Upper lobe of left lung (tissue), 6 donors: ENCODE measurements around the gene GPR15LG. TPM values are rescaled to one million over a fixed set of nuclear protein-coding genes. Genes with fewer than 3 reads are reported as not detected.
"Not testable (repeated sequence)": the region's sequence is repeated elsewhere in the genome, so short reads cannot be mapped to it uniquely, and the experiment has no call there.

ENCODE experiments used
- ATAC-seq, 2 donors: fragments of 200-7000 bp; cut with Tn5 transposase; one replicate each; pipeline ENCODE4 v1.9.1; 2022; ENCODE audit warnings: mild to moderate bottlenecking in 2 of 2, moderate library complexity in 2 of 2; ENCODE audit not compliant: low FRiP score in 2 of 2
- DNase-seq, 2 donors: peaks; one replicate each; pipeline ENCODE4 v3.0.0-alpha.2; 2019 to 2020
- H3K27ac ChIP-seq, 4 donors: fragments of 200-600 bp; sonication (generic); one replicate each; pipeline ENCODE4 v1.5.1; 2016 to 2019
- H3K27me3 ChIP-seq, 4 donors: fragments of 200-600 bp; sonication (generic); one replicate each; pipeline ENCODE4 v1.5.1; 2017 to 2019
- H3K36me3 ChIP-seq, 4 donors: fragments of 200-600 bp; sonication (generic); one replicate each; pipeline ENCODE4 v1.5.1; 2016 to 2019
- H3K4me1 ChIP-seq, 4 donors: fragments of 200-600 bp; sonication (generic); one replicate each; pipeline ENCODE4 v1.5.1; 2018 to 2019
- H3K4me3 ChIP-seq, 4 donors: fragments of 200-600 bp; sonication (generic); one replicate each; pipeline ENCODE4 v1.5.1; 2017 to 2019; ENCODE audit warnings: mild to moderate bottlenecking in 2 of 4, moderate library complexity in 1 of 4
- H3K9me3 ChIP-seq, 4 donors: fragments of 200-600 bp; sonication (generic); one replicate each; pipeline ENCODE4 v1.5.1; 2018 to 2019
- CTCF ChIP-seq, 6 experiments: fragments of 450-650 bp in 4 of 6; fragments of 200-600 bp in 2 of 6; sonication (generic) in 2 of 6; IDR thresholded peaks; one replicate each; pipeline ENCODE4 v1.5.1; 2016 to 2019; ENCODE audit warnings: antibody characterized with exemption in 6 of 6
- EP300 ChIP-seq, 4 donors: sonication (generic); formaldehyde crosslinking; IDR thresholded peaks; one replicate each; pipeline ENCODE4 v1.5.1; 2017; ENCODE audit warnings: antibody characterized with exemption in 4 of 4, control low read depth in 2 of 4
- POLR2A ChIP-seq, 4 donors: fragments of 450-650 bp; IDR thresholded peaks; one replicate each; pipeline ENCODE4 v1.5.1; 2016 to 2017; ENCODE audit warnings: antibody characterized with exemption in 4 of 4, mild to moderate bottlenecking in 2 of 4
- POLR2AphosphoS5 ChIP-seq, 2 donors: sonication (generic); formaldehyde crosslinking; IDR thresholded peaks; one replicate each; pipeline ENCODE4 v1.5.1; 2017; ENCODE audit warnings: antibody characterized with exemption in 2 of 2
- WGBS, 2 donors: methylation state at CpG; one replicate each; pipeline ENCODE4 v1.1.5; 2017 to 2018; 5-methylcytosine and 5-hydroxymethylcytosine counted together
- total RNA-seq, 6 donors: library from RNA; depleted of rRNA in 4 of 6; stranded (reverse); fragments of >200 nt in 4 of 6; gene quantifications; one replicate each; pipeline versions ENCODE4 v1.1.0 to v1.2.1, GENCODE V29; 2016 to 2021
- donor health status: DM: no; HTN: no; CAD: no; lungs with moderate emphysema.
- donor health status: DM: no; HTN: yes; CAD: no; lungs with severe emphysema.

GPR15LG gene
- total RNA-seq, 6 donors from 2014 or later, result 0.37 TPM; not detected in 5

GRCh38 chr10:84163996-84164395 is 9.6 kb upstream of the GPR15LG start:
- Histone ChIP-seq H3K9me3 (peaks cover 0 to 8% (median 0%) of the 10 kb centered on the region in 4 donors), H3K4me3 (no peak overlapping the region), H3K27ac (no peak overlapping the region), H3K27me3 (no peaks in the 10 kb centered on the region), H3K4me1 (peaks cover 0 to under 1% (median 0%) of the 10 kb centered on the region in 4 donors), H3K36me3 (no peaks in the 10 kb centered on the region)
- no peak for ATAC-seq
- TF ChIP-seq POLR2AphosphoS5 (IDR thresholded peaks at IDR 0.05), result no peak
- no peak for TF ChIP-seq CTCF (IDR thresholded peaks at IDR 0.05)
- TF ChIP-seq EP300 (IDR thresholded peaks at IDR 0.05), result no peak
- no peak for TF ChIP-seq POLR2A (IDR thresholded peaks at IDR 0.05)
- 51 to 62% methylated on average over 2 of the region's 2 CpGs for WGBS, 2 donors
- DNase-seq, result no peak

GRCh38 chr10:84164442-84164841 is 9.2 kb upstream of the GPR15LG start:
- Histone ChIP-seq H3K9me3 (peaks cover 0 to 8% (median 0%) of the 10 kb centered on the region in 4 donors), H3K27me3 (no peaks in the 10 kb centered on the region), H3K4me3 (no peak overlapping the region), H3K36me3 (no peaks in the 10 kb centered on the region), H3K4me1 (no peaks in the 10 kb centered on the region), H3K27ac (no peak overlapping the region)
- WGBS, 2 donors, result 33 to 49% methylated on average over 2 of the region's 2 CpGs
- ATAC-seq, result no peak
- DNase-seq, result no peak
- TF ChIP-seq POLR2AphosphoS5 (IDR thresholded peaks at IDR 0.05), result no peak
- TF ChIP-seq POLR2A (IDR thresholded peaks at IDR 0.05), result no peak
- no peak for TF ChIP-seq EP300 (IDR thresholded peaks at IDR 0.05)
- TF ChIP-seq CTCF (IDR thresholded peaks at IDR 0.05), result no peak

- Histone ChIP-seq H3K9me3 (peaks cover 0 to 8% (median 0%) of the 10 kb centered on the region in 4 donors), H3K4me3 (no peak overlapping the region), H3K36me3 (no peaks in the 10 kb centered on the region), H3K27ac (no peak overlapping the region), H3K27me3 (no peaks in the 10 kb centered on the region), H3K4me1 (no peaks in the 10 kb centered on the region)
- ATAC-seq (peak in 1 of 2 donors; percentile 40), DNase-seq (no peak)
- WGBS, 2 donors, result 76 to 81% methylated on average over 2 to 4 of the region's 4 CpGs
- no peak for TF ChIP-seq POLR2AphosphoS5 (IDR thresholded peaks at IDR 0.05)
- TF ChIP-seq EP300 (IDR thresholded peaks at IDR 0.05), result no peak
- TF ChIP-seq CTCF (IDR thresholded peaks at IDR 0.05), result no peak
- no peak for TF ChIP-seq POLR2A (IDR thresholded peaks at IDR 0.05)
Observed at GRCh38 chr10:84166620-84167288, 6.8 kb upstream of the GPR15LG start.

GRCh38 chr10:84167289-84167653 is 6.3 kb upstream of the GPR15LG start:
- H3K4me3 ChIP-seq, H3K36me3 ChIP-seq, H3K4me1 ChIP-seq, ATAC-seq, H3K9me3 ChIP-seq, H3K27ac ChIP-seq, H3K27me3 ChIP-seq, DNase-seq: not testable (repeated sequence)
- 93 to 95% methylated on average over 2 of the region's 2 CpGs for WGBS, 2 donors

GRCh38 chr10:84168382-84168781 is 5.2 kb upstream of the GPR15LG start:
- H3K36me3 ChIP-seq, H3K27ac ChIP-seq, H3K4me3 ChIP-seq, H3K4me1 ChIP-seq, H3K9me3 ChIP-seq, ATAC-seq, H3K27me3 ChIP-seq, DNase-seq: not testable (repeated sequence)
- WGBS, 2 donors, result 95 to 97% methylated on average over 10 of the region's 10 CpGs

- H3K4me3 ChIP-seq, H3K27ac ChIP-seq, H3K27me3 ChIP-seq, H3K9me3 ChIP-seq, ATAC-seq, H3K36me3 ChIP-seq, H3K4me1 ChIP-seq, DNase-seq: not testable (repeated sequence)
- 80 to 81% methylated on average over 2 of the region's 2 CpGs for WGBS, 2 donors
Observed at GRCh38 chr10:84171237-84171636, 2.4 kb upstream of the GPR15LG start.

GRCh38 chr10:84171700-84172466 is 1.7 kb upstream of the GPR15LG start:
- DNase-seq, H3K27ac ChIP-seq, H3K4me1 ChIP-seq, H3K9me3 ChIP-seq, ATAC-seq, H3K36me3 ChIP-seq, H3K4me3 ChIP-seq, H3K27me3 ChIP-seq: not testable (repeated sequence)
- WGBS, 2 donors, result 87 to 93% methylated on average over 13 to 21 of the region's 21 CpGs
